Adipocyte (in vitro differentiated cells): ENCODE data around the gene TLR1.
A peak's percentile ranks its signal among the peaks of the same experiment; 100 is the strongest.
"Not testable (repeated sequence)": the region's sequence is repeated elsewhere in the genome, so short reads cannot be mapped to it uniquely, and the experiment has no call there.

Experiments
- DNase-seq: peaks from one replicate; pipeline ENCODE4 v3.0.0-alpha.2; 2015; ENCODE audit warnings: low read depth
- H3K27me3 ChIP-seq: replicated peaks from 2 replicates; pipeline ENCODE4 v1.7.0; 2013; ENCODE audit warnings: mild to moderate bottlenecking, low read length, moderate library complexity; ENCODE audit not compliant: control insufficient read depth, insufficient read depth
- H3K36me3 ChIP-seq: 2 replicates; pipeline ENCODE4 v1.7.0; 2013; ENCODE audit warnings: low read length, mild to moderate bottlenecking, moderate library complexity; ENCODE audit not compliant: control insufficient read depth, insufficient read depth, severe bottlenecking
- H3K4me1 ChIP-seq: 2 replicates; pipeline ENCODE4 v1.7.0; 2013; ENCODE audit warnings: mild to moderate bottlenecking, low read length, moderate library complexity; ENCODE audit not compliant: control insufficient read depth, insufficient read depth
- H3K4me3 ChIP-seq: 2 replicates; pipeline ENCODE4 v1.7.0; 2013; ENCODE audit warnings: mild to moderate bottlenecking, low read length, moderate library complexity
- H3K9ac ChIP-seq: 2 replicates; pipeline ENCODE4 v1.7.0; 2013; ENCODE audit warnings: mild to moderate bottlenecking, low read length, moderate library complexity
- H3K9me3 ChIP-seq: 2 replicates; pipeline ENCODE4 v1.7.0; 2013; ENCODE audit warnings: mild to moderate bottlenecking, low read length, moderate library complexity; ENCODE audit not compliant: control insufficient read depth

TLR1 gene

DNA sequence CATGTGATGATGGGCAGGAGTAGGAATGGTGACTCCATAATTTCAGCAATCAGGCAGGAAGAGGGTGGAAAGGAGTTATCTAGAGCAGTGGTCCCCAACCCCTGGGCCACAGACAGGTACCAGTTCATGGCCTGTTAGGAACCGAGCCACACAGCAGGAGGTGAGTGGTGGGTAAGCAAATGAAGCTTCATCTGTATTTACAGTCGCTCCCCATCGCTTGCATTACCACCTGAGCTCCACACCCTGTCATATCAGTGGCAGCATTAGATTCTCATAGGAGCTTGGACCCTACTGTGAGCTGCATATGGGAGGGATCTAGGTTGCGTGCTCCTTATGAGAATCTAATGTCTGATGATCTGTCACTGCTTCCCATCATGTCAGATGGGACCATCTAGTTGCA, 20.4 kb downstream of the TLR1 start:
- Histone ChIP-seq H3K36me3 (no peaks in the 10 kb centered on the region), H3K9me3 (no peaks in the 10 kb centered on the region), H3K27me3 (no peaks in the 10 kb centered on the region), H3K9ac (no peak overlapping the region), H3K4me3 (no peak overlapping the region), H3K4me1 (no peaks in the 10 kb centered on the region)
- no peak for DNase-seq

- no peaks in the 10 kb centered on the region for H3K4me1 ChIP-seq
- H3K9ac ChIP-seq: no peak overlapping the region
- DNase-seq: no peak
- no peaks in the 10 kb centered on the region for H3K27me3 ChIP-seq
- no peaks in the 10 kb centered on the region for H3K9me3 ChIP-seq
- H3K4me3 ChIP-seq: no peak overlapping the region
- H3K36me3 ChIP-seq: no peaks in the 10 kb centered on the region
Measured at GRCh38 chr4:38783109-38783460, 21.5 kb downstream of the TLR1 start.

DNA sequence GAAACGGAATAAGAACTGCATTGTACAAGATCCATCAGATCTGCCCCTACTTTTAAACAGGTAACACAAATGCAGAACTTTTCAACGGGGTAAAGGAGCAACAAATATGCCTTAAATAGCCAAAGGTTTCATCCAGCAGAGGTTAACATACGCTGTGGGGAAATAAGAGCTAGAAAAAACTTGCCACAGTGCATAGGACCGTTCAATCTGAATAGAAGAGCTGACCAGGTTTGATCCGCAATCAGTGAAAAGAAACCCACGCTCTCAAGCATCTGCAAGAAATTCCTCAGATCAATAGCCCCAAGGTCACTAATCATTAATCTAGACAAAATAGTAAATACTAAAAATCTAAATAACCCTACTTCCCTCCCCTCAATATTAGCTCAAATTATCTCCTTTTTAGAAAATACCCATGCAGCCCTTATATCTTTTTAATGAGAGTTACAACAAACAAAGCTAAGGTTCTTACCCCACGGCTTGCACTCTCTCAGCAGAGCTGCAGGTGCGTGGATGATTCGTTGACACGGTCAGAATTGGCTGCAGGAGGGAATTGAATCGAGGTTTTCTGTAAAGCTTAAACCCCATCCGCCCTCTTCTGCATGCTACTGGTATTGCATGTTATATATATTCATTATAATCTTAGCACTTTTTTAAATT, 22.0 kb downstream of the TLR1 start, which contains the start of gene TLR10:
Gene TLR10, minus strand, starts transcription at position 539 of the 657 bp plus-strand sequence. CDS start 7,400 bp downstream, outside the sequence.
- H3K9ac ChIP-seq: no peak within 1 kb of the TSS
- H3K9me3 ChIP-seq: no peaks in the 10 kb centered on the region
- H3K36me3 ChIP-seq: no peaks in the 10 kb centered on the region
- no peaks in the 10 kb centered on the region for H3K4me1 ChIP-seq
- no peaks in the 10 kb centered on the region for H3K27me3 ChIP-seq
- no peak within 1 kb of the TSS for H3K4me3 ChIP-seq
- peak; percentile 77 for DNase-seq

DNA sequence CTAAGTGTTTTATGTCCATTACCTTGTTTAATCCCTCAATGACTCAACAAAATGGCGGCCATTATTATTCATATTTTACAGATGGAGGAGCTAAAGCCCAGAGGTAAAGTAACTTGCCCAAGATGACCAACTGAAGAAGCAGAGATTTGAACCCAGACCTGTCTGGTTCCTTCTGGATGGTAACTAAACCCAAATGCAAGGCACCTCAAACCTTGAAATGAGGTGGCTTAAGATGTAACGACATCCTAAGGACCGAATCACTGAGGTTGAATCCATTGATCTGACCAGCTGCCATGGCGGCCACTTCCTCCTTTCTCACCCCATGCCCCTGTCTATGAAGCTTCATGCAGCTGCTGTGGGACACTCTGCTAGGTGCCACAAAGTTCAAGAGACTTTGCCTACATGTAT, 22.7 kb downstream of the TLR1 start:
- no peak for DNase-seq
- Histone ChIP-seq H3K36me3 (no peaks in the 10 kb centered on the region), H3K9me3 (no peaks in the 10 kb centered on the region), H3K4me1 (no peaks in the 10 kb centered on the region), H3K27me3 (no peaks in the 10 kb centered on the region), H3K9ac (no peak overlapping the region), H3K4me3 (no peak overlapping the region)

GRCh38 chr4:38780833-38781484, 23.6 kb downstream of the TLR1 start:
- H3K27me3 ChIP-seq: no peaks in the 10 kb centered on the region

DNA sequence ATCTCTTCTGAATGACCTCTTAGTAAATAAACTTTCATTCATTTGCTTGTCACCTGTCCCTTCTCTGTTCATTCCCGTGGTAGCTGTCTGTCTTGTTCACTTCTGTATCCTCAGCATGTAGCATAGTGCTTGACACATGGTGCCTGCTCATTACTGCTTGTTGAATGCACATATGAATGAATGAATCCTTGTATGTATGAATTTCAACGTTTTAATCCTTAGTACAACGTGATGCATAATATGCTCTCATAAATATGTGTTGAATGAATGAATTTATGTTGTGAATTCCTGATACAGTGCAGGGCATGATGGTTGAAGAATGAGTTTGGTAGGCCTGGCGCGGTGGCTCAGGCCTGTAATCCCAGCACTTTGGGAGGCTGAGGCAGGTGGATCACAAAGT, 24.8 kb downstream of the TLR1 start:
- no peaks in the 10 kb centered on the region for H3K27me3 ChIP-seq
- H3K9me3 ChIP-seq: no peaks in the 10 kb centered on the region
- no peak for DNase-seq
- H3K9ac ChIP-seq: no peak overlapping the region
- peaks cover 8% of the 10 kb centered on the region for H3K4me1 ChIP-seq
- no peak overlapping the region for H3K4me3 ChIP-seq
- H3K36me3 ChIP-seq: no peaks in the 10 kb centered on the region

More at GRCh38 chr4:38780833-38781484, 23.6 kb downstream of the TLR1 start:
- DNase-seq: no peak
- Histone ChIP-seq H3K4me1 (peaks cover under 1% of the 10 kb centered on the region), H3K4me3 (no peak overlapping the region), H3K9ac (no peak overlapping the region), H3K9me3 (no peaks in the 10 kb centered on the region), H3K36me3 (no peaks in the 10 kb centered on the region)

- not testable (repeated sequence) for H3K27me3 ChIP-seq, DNase-seq, H3K4me3 ChIP-seq, H3K9ac ChIP-seq, H3K36me3 ChIP-seq, H3K9me3 ChIP-seq
- peaks cover 22% of the 10 kb centered on the region for H3K4me1 ChIP-seq
Measured at GRCh38 chr4:38777925-38778324, 26.7 kb downstream of the TLR1 start.

- no peaks in the 10 kb centered on the region for H3K9me3 ChIP-seq
- H3K36me3 ChIP-seq: no peaks in the 10 kb centered on the region
- H3K4me3 ChIP-seq: no peak overlapping the region
- no peak overlapping the region for H3K9ac ChIP-seq
- no peaks in the 10 kb centered on the region for H3K27me3 ChIP-seq
- peaks cover 22% of the 10 kb centered on the region for H3K4me1 ChIP-seq
- DNase-seq: no peak
Measured at GRCh38 chr4:38775326-38775725, 29.3 kb downstream of the TLR1 start.

DNA sequence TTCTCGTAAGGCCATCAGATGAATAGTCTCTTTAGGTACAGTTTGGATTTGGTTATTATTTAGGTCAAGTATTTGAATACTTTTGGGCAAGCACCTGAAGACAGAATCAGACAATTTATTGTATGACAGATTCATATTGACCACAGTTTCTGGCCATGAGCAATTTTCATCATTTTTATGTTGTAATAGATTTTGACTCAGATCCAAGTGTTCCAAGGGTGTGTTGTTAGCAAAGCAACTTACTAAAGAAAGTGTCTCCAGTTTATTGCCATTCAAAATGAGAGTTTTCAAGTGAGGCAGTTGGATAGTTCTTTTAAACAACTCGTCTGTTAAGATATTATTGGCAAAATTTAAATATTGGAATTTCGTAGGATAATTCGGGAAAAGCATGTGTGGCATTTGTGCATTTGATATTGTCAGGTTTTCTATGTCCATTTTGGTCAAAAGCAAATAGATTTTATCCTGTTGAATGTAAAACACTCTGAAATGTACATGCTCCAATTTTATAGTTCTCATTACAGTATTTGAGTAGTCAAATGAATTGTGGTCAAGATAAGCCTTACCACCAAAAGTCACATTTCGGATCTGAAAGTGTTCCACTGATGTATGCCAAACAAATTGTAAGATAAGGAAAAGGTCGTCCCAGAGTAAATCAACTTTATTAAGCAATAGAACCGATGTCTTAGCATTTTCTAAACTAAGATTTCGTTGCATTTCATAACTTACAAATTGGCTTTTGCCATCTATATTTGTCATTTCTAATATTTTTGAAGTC, 30.2 kb downstream of the TLR1 start:
- Histone ChIP-seq H3K27me3 (no peaks in the 10 kb centered on the region), H3K9me3 (no peaks in the 10 kb centered on the region), H3K9ac (peak overlapping the region; percentile 68), H3K4me3 (peak overlapping the region; percentile 42), H3K4me1 (peaks cover 30% of the 10 kb centered on the region), H3K36me3 (no peaks in the 10 kb centered on the region)
- DNase-seq: peak; percentile 33

- not testable (repeated sequence) for H3K9me3 ChIP-seq, H3K4me3 ChIP-seq, H3K9ac ChIP-seq, DNase-seq, H3K36me3 ChIP-seq, H3K27me3 ChIP-seq
- peaks cover 43% of the 10 kb centered on the region for H3K4me1 ChIP-seq
Measured at GRCh38 chr4:38770281-38770680, 34.3 kb downstream of the TLR1 start.

GRCh38 chr4:38769857-38770256, 34.7 kb downstream of the TLR1 start:
- H3K4me3 ChIP-seq: no peak overlapping the region
- no peaks in the 10 kb centered on the region for H3K9me3 ChIP-seq
- DNase-seq: no peak
- no peaks in the 10 kb centered on the region for H3K27me3 ChIP-seq
- H3K36me3 ChIP-seq: no peaks in the 10 kb centered on the region
- no peak overlapping the region for H3K9ac ChIP-seq
- H3K4me1 ChIP-seq: peaks cover 39% of the 10 kb centered on the region
